Effector CD4-positive, alpha-beta T cell (primary cell): ENCODE results near the gene HNRNPA1L2.
"Not testable (repeated sequence)": the region's sequence is repeated elsewhere in the genome, so short reads cannot be mapped to it uniquely, and the experiment has no call there.

Source experiments
- DNase-seq: peaks from one replicate; pipeline ENCODE4 v3.0.0-alpha.2; 2020

HNRNPA1L2 gene

DNA sequence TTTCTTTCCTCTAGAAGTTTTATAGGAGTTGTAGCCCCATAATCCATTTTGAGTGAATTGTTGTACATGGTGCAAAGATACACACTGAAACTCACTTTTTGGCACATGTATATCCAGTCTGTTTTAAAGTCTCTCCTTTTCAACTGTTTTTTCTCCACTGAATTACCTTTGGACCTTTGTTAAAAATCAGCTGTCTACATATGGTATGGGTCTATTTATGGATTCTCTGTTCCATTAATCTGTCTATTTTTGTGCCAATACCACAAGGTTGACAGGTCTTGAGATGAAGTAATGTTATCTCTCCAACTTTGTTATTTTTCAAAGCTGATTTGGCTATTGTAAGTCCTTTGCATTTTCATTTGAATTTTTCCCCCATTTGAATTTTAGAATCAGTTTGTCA lies 4.7 kb downstream of the HNRNPA1L2 start:
- no peak for DNase-seq

- DNase-seq: no peak
Observed at GRCh38 chr13:52650731-52651130, 8.5 kb downstream of the HNRNPA1L2 start.

GRCh38 chr13:52651897-52652195 lies 9.6 kb downstream of the HNRNPA1L2 start:
- no peak for DNase-seq

- DNase-seq: peak; percentile 89
Observed at GRCh38 chr13:52652196-52652979, 10.2 kb downstream of the HNRNPA1L2 start, which contains the start of gene SUGT1. TSS of gene SUGT1 (plus strand) at chr13:52652836. CDS start at chr13:52652921, 85 bp downstream.

- no peak for DNase-seq
Observed at GRCh38 chr13:52652980-52653303, 10.7 kb downstream of the HNRNPA1L2 start.

DNA sequence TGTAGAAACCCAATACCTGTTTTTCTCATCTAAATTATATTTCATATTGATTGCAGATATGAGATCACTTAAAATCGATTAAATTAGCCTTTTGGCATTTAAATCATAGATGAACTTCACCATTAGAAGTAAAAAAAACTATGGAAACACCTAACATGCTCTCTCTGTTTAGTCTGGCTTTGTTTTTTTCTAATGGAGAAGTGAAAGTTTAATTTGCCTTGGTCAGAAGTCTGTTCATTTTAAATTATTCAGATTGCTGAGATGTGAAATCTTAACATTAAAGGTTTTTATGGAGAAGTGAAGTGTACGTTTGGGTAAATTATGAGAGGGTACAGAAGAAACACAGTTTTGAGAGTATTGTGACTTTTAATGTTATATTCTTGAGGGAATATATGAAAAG lies 17.1 kb downstream of the HNRNPA1L2 start:
- DNase-seq: no peak

DNA sequence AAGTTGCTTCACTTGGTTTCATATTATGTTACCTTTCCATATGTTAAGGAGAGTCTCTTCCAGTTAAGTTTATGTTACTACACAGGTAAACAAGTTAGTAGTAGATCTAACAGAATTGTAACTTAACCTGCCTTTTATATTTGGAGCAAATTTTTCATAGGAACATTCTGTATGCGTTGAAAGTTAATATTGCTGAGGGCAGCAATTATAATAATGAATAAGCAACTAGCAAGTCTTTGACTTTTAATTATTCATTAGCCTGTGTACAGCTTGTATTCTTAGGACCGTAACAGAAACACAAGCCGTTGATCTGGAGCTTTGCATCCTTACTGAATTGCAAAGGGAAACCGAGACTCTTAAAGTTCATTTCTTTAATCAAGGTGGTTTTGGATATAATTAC lies 22.0 kb downstream of the HNRNPA1L2 start:
- no peak for DNase-seq

GRCh38 chr13:52665325-52665724 lies 23.1 kb downstream of the HNRNPA1L2 start:
- no peak for DNase-seq

GRCh38 chr13:52669677-52670076 lies 27.4 kb downstream of the HNRNPA1L2 start:
- DNase-seq: no peak

GRCh38 chr13:52670726-52671125 lies 28.5 kb downstream of the HNRNPA1L2 start:
- no peak for DNase-seq

- no peak for DNase-seq
Observed at GRCh38 chr13:52673465-52673864, 31.2 kb downstream of the HNRNPA1L2 start.

- no peak for DNase-seq
Observed at GRCh38 chr13:52677823-52678222, 35.6 kb downstream of the HNRNPA1L2 start.

- not testable (repeated sequence) for DNase-seq
Observed at GRCh38 chr13:52685806-52686205, 43.6 kb downstream of the HNRNPA1L2 start.

DNA sequence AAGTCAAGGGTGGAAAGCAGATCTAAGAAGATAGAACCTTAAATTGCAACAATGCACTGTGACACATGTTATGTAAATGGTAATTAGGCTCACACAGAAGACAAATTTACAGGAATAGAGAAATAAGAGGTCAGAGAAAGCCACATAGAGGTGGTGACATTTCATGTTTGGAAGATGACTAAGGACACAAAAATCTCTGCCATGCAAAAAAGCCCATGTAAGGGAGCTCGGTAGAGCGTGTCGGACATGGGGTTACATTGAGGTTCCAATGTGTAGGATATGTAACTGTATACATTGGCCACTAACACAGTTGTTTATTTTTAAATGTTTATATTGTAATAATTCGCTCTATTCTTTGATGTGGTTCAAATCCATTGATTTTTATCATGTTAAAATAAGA lies 44.1 kb downstream of the HNRNPA1L2 start:
- no peak for DNase-seq
